Hematopoietic multipotent progenitor cell treated with erythropoietin and hydrocortisone succinate and interleukin-3 and kit ligand, for 17 days (in vitro differentiated cells): ENCODE measurements around the gene ITPR1.
A peak's percentile ranks its signal among the peaks of the same experiment; 100 is the strongest.

ENCODE experiments used
- DNase-seq: peaks from one replicate; pipeline ENCODE4 v3.0.0-alpha.2; 2015; ENCODE audit warnings: low spot score

Gene ITPR1

GRCh38 chr3:4491855-4492207, 1.3 kb upstream of the ITPR1 start:
- no peak for DNase-seq

GRCh38 chr3:4492208-4493013, 737 bp upstream of the ITPR1 start:
- DNase-seq, result peak; percentile 26

- no peak for DNase-seq
These were observed 1.1 kb downstream of the ITPR1 start for GRCh38 chr3:4493941-4494894.

GRCh38 chr3:4494895-4495264, 1.7 kb downstream of the ITPR1 start:
- peak; percentile 15 for DNase-seq

- no peak for DNase-seq
These were observed 2.3 kb downstream of the ITPR1 start for GRCh38 chr3:4495294-4496086.

GRCh38 chr3:4496087-4496452, 2.9 kb downstream of the ITPR1 start:
- DNase-seq, result no peak

GRCh38 chr3:4497005-4497692, 4.0 kb downstream of the ITPR1 start:
- DNase-seq, result no peak

GRCh38 chr3:4497843-4498324, 4.7 kb downstream of the ITPR1 start:
- DNase-seq, result no peak

- DNase-seq, result no peak
These were observed 5.3 kb downstream of the ITPR1 start for GRCh38 chr3:4498446-4498845.

- DNase-seq, result no peak
These were observed 8.3 kb downstream of the ITPR1 start for GRCh38 chr3:4501437-4501836.

GRCh38 chr3:4501927-4502326, 8.8 kb downstream of the ITPR1 start:
- no peak for DNase-seq

- no peak for DNase-seq
These were observed 9.9 kb downstream of the ITPR1 start for GRCh38 chr3:4503050-4503449.

- peak; percentile 91 for DNase-seq
These were observed 11.5 kb downstream of the ITPR1 start for GRCh38 chr3:4504340-4505261.

GRCh38 chr3:4505688-4506558, 12.8 kb downstream of the ITPR1 start:
- peak; percentile 14 for DNase-seq

GRCh38 chr3:4506559-4507023, 13.4 kb downstream of the ITPR1 start:
- no peak for DNase-seq

- no peak for DNase-seq
These were observed 14.0 kb downstream of the ITPR1 start for GRCh38 chr3:4507024-4507596.

- DNase-seq, result no peak
These were observed 15.2 kb downstream of the ITPR1 start for GRCh38 chr3:4508048-4508981.

GRCh38 chr3:4509043-4509442, 15.9 kb downstream of the ITPR1 start:
- no peak for DNase-seq
